Stimulated activated CD8-positive, alpha-beta memory T cell treated with anti-CD3 and anti-CD28 coated beads, Interleukin-7, amount 100 ng/mL, for 48 hours (primary cell): ENCODE measurements around the gene CDH4.

Experiments used
- DNase-seq, 2 donors: peaks; one replicate each; pipeline ENCODE4 v3.0.0-alpha.2; 2020; ENCODE audit warnings: low read depth in 1 of 2; ENCODE audit errors: extremely low read depth in 1 of 2

Gene CDH4

DNA sequence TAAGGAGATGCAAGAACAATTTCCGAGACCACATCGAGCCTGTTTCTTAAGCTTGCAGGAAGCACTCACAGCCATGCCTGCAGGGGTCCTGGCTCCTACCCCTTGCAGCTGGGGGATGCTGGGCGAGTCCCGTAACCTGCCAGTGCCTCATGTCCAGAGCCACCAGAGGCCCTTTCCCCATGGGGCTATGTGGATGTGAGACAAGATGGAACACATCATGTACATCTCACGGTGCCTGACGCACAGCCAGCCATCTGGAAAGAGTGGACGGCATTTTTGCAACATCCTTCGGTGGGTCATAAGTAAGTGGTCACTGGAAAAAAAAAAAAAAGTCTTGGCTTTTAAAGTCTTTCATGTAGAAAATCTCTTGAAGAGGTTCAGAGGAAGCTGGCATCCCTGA lies 72.8 kb downstream of the CDH4 start:
- no peak for DNase-seq

GRCh38 chr20:61325718-61326117 lies 73.7 kb downstream of the CDH4 start:
- no peak for DNase-seq

GRCh38 chr20:61328911-61329558 lies 77.0 kb downstream of the CDH4 start:
- no peak for DNase-seq

DNA sequence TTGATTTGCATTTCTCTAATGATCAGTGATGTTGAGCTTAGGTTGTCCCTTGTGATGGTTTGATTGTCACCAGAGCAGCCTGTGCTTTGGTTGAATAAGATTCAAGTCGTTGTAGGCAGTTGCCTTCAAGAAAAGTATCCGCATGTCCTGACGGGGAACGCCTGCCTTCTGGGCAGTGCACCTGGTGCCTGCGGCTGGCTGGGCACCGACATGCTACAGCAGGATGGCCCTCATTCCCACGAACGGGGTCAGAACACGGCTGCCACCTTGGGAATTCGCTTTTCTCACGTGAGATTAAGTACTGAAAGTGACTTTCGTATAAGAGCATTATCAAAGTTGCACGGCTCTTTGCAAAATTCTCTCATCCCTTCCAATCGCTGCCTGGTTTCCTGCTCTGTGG lies 78.4 kb downstream of the CDH4 start:
- DNase-seq: no peak

DNA sequence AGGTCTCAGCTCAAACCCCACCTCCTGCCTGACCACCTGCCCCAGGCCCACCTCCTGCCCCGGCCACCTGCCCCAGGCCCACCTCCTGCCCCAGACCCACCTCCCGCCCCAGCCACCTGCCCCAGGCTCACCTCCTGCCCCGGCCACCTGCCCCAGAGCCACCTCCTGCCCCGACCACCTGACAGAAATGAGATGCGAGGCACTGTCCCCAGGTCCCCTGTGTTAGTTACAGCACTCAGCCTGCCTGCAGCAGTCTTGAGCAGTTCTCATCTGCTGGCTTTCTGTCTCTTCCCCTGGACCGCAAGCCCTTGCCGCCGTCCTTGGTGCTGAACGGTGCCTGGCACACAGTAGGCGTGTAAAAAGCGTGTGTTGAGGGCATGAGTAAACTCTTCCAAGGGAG lies 79.5 kb downstream of the CDH4 start:
- DNase-seq: no peak

- DNase-seq: no peak
These were observed 80.2 kb downstream of the CDH4 start for GRCh38 chr20:61332016-61332975.

- DNase-seq: no peak
These were observed 81.5 kb downstream of the CDH4 start for GRCh38 chr20:61333484-61334108.

GRCh38 chr20:61340157-61340556 lies 88.1 kb downstream of the CDH4 start:
- no peak for DNase-seq

GRCh38 chr20:61341605-61342004 lies 89.5 kb downstream of the CDH4 start:
- DNase-seq: no peak

DNA sequence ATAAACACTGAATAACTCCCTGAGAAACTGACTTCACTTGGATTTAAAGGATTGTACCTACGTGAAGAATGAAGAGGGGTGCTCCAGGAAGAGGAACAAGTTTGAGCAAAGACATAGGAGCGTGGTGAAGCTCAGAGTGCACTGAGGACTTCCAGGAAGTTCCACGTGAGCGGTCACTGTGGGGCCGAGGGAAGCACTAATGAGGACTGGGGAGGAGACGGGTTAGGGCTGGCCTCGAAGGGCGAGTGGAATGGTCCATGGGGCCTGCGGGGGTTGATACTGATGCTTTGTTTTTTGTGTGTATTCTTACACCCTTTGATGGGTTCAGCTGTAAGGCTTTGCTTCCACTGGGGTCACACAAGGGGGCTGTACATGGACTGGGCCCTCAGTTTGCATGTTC lies 91.9 kb downstream of the CDH4 start:
- no peak for DNase-seq

GRCh38 chr20:61345656-61346055 lies 93.6 kb downstream of the CDH4 start:
- no peak for DNase-seq

DNA sequence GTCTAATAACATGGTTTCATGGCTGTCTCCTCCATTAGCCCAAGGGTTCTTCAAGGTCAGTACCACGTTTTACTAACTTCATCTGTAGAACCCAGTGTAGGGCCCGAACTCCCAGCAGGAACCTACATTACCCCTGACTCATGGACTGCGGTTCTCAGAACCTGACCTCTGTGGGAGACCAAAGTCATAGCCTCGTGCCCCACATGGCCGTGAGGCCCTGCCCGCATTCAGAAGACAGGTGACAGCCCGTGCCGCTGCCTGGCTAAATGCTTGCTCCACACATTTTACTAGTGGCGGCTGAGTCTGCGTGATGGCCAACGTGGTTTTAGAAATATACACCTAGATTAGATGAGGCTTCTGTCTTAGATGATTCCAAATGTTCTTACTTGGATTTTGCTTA lies 94.9 kb downstream of the CDH4 start:
- DNase-seq: no peak

- no peak for DNase-seq
These were observed 95.4 kb downstream of the CDH4 start for GRCh38 chr20:61347443-61347842.

GRCh38 chr20:61349447-61350165 lies 97.5 kb downstream of the CDH4 start:
- no peak for DNase-seq

GRCh38 chr20:61350500-61351250 lies 98.6 kb downstream of the CDH4 start:
- DNase-seq: no peak

DNA sequence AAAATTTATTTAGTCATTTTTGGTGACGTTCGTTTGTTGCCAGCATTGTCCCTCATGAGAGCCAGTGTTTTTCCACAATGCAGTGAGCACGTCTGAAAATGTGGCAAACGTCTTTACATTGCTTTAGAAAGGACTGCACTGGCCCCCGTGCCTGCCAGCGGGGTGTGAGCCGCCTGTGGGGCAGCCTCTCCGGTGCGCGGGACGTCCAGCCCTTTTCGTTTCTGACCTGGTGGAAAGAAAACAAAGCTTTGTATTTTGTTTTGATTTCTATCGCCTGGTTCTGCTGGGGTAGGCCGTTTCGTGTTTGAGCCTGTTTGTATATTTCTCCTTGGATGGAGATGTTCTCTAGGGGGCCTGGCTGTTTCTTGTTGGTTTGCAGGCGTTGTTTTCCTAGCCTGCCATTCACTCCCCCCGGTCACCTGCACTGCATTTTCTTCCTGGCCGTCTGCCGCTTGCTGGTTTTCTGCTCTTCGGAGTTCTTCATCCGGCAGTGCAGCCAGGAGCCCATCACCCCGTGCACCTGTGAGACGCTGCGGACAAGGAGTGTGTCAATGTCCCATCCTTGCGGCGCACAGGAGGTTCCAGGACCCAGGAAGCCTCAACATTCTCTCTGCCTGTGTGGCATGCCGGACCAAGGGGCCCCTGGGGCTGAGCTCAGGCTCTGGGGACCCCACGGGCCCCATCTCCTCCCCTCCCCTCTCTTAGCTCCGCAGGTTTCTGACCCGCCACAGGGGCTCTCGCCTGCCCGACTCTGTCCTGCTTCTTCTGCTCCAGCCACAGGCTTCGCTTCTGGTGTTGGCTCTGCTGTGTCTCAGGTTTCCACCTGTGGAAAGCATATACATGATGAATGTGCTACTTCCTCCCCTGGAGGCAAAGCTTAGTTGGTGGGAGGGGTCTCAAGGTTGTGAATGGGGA lies 100.5 kb downstream of the CDH4 start:
- no peak for DNase-seq

DNA sequence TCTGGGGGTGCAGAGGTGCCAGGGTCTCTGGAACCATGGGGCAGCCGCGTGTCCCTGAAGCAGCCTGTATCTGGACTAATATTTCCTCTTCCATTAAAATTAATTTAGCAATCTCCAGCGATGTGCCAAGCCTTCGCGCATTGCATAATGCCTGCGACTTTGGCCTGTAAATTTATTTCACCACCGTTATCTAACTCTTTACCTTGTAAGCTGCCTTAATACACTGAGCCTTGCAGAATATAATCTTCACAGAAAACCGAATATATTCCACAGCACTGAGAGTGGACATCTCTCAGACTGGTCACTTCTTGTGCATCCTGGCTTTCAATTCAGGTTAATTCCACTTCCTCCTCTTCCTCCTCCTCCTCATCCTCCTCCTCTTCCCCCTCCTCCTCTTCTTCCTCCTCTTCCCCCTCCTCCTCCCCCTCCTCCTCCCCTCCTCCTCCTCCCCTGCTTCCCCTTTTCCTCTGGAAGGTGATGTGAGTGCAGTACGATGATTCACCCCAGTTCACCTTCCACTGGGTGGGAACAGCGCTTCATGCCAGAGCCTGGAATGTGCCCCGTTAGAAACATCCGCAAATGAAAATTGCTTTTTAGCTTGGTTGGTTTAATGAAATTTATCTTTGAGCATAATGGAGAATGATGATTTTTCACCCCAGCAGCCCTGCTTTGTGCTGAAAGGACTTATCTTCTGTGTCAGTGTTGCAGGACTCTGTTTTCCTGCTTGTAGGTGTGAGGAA lies 101.4 kb downstream of the CDH4 start:
- no peak for DNase-seq

- no peak for DNase-seq
These were observed 101.9 kb downstream of the CDH4 start for GRCh38 chr20:61354001-61354390.

GRCh38 chr20:61354501-61354900 lies 102.4 kb downstream of the CDH4 start:
- no peak for DNase-seq
